Frontal cortex (tissue), 4 donors: ENCODE data around the gene MAPK1IP1L. TPM values are rescaled to one million over a fixed set of nuclear protein-coding genes. Genes with fewer than 3 reads are reported as not detected.

Experiments used
- DNase-seq, 2 donors: peaks; one replicate each; pipeline ENCODE4 v3.0.0; 2012; ENCODE audit warnings: low spot score in 2 of 2
- FAIRE-seq: peaks from 2 replicates; lab custom pipeline; 2012; peaks lifted over from hg19 to GRCh38; lab: Jason Lieb, UNC
- total RNA-seq: library from RNA; depleted of rRNA; stranded (reverse); fragments of >200 nt; gene quantifications from one replicate; pipeline ENCODE4 v1.2.3, GENCODE V29; 2014
- donor health status: control.
- donor health status: control.
- donor health status: control.

Gene MAPK1IP1L
- total RNA-seq, 1 donor from 2014 or later, result 17.9 TPM

- DNase-seq, result no peak
- FAIRE-seq, result no peak
These were observed 66.5 kb downstream of the MAPK1IP1L start for GRCh38 chr14:55117803-55118441.

- DNase-seq, result no peak
- no peak for FAIRE-seq
These were observed 67.3 kb downstream of the MAPK1IP1L start for GRCh38 chr14:55118761-55119160.

Other genes starting within 250 kb of the MAPK1IP1L start
- 1.6 TPM for gene GCH1, start 148.8 kb upstream of the MAPK1IP1L start, total RNA-seq
- gene WDHD1, start 24.5 kb upstream of the MAPK1IP1L start, total RNA-seq, result 9.0 TPM
- 44.0 TPM for gene SOCS4, start 24.4 kb upstream of the MAPK1IP1L start, total RNA-seq
- gene LGALS3, start 77.6 kb downstream of the MAPK1IP1L start, total RNA-seq, result 10.6 TPM
- gene DLGAP5, start 139.9 kb downstream of the MAPK1IP1L start, total RNA-seq, result 4.9 TPM
- 45.7 TPM for gene FBXO34, start 219.8 kb downstream of the MAPK1IP1L start, total RNA-seq